HFF-Myc (cell line): ENCODE measurements around the gene STAC2.

Source experiments
- DNase-seq: peaks from one replicate; pipeline ENCODE4 v3.0.0-alpha.2; 2011; ENCODE audit warnings: low read depth; ENCODE audit errors: extremely low read depth
- H3K4me3 ChIP-seq: replicated peaks from 2 replicates; pipeline ENCODE4 v1.5.1; 2011; ENCODE audit warnings: low read depth, mild to moderate bottlenecking, control low read depth, low read length
- TF ChIP-seq, protein P1 (sequence below): IDR thresholded peaks from 2 replicates; pipeline ENCODE4 v1.5.1; 2012; ENCODE audit warnings: mild to moderate bottlenecking, low read depth, low read length, control low read depth; ENCODE audit errors: missing control alignments

Gene STAC2

DNA sequence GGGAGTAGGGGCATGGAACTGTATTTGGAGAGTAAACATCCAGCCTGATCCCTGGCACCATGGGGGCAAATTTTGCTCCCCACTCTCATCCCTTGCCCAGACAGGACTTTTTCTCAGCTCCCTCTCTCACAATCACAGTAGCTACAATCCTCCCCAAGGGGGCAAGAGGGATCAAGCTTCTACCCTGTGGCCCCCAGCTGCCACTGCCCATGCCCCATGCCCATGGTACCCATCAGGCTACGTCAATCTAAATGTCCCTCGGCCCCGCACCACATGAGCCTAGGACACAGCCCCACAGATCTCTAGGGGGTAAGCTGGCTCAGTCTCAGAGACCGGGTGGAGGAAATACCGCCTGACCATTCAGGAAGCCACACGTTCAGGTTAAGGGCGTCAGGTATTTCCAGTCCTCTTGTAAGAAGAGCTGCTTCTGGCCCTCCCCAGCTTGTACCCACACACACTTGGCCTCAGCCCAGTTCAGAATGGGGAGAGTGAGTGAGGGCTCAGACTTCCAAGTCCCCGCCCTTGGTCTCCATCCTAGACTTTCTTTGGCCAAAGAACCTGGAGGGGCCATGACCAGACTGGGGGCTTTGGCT lies 30.1 kb downstream of the STAC2 start:
- peak overlapping the region; percentile 79 for H3K4me3 ChIP-seq
- no peak for DNase-seq

GRCh38 chr17:39194985-39195524 lies 30.7 kb downstream of the STAC2 start:
- peak overlapping the region; percentile 0; the same call in 1 of the 2 replicates for H3K4me3 ChIP-seq

More for the DNA sequence above, 30.1 kb downstream of the STAC2 start:
- TF ChIP-seq, protein P1, sequence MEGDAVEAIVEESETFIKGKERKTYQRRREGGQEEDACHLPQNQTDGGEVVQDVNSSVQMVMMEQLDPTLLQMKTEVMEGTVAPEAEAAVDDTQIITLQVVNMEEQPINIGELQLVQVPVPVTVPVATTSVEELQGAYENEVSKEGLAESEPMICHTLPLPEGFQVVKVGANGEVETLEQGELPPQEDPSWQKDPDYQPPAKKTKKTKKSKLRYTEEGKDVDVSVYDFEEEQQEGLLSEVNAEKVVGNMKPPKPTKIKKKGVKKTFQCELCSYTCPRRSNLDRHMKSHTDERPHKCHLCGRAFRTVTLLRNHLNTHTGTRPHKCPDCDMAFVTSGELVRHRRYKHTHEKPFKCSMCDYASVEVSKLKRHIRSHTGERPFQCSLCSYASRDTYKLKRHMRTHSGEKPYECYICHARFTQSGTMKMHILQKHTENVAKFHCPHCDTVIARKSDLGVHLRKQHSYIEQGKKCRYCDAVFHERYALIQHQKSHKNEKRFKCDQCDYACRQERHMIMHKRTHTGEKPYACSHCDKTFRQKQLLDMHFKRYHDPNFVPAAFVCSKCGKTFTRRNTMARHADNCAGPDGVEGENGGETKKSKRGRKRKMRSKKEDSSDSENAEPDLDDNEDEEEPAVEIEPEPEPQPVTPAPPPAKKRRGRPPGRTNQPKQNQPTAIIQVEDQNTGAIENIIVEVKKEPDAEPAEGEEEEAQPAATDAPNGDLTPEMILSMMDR: no peak

GRCh38 chr17:39194089-39194984 lies 31.4 kb downstream of the STAC2 start:
- DNase-seq: no peak
- H3K4me3 ChIP-seq: peak overlapping the region; percentile 0; the same call in 1 of the 2 replicates

More at GRCh38 chr17:39194985-39195524, 30.7 kb downstream of the STAC2 start:
- no peak for DNase-seq
- TF ChIP-seq, protein P1: no peak

DNA sequence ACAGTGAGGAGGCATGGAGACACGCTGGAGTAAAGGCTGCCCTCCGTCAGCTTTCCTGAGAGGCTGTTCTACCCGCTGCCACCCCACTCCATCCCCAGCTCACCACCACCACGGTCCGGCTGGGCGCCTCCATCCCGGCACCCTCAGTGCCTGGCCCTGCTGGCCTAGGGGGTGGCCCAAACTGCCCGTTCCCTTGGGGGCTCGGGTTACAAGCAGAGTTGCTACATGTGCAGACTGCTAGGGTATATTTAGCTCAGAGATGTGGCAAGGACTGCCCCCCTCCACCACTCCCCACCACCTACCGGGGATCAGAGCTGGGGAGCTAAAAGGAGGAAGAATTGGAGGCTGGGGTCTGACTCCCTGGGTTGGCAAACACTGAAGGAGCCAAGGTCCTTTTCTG lies 32.4 kb downstream of the STAC2 start:
- H3K4me3 ChIP-seq: no peak overlapping the region
- no peak for DNase-seq
- TF ChIP-seq, protein P1: no peak

More at GRCh38 chr17:39194089-39194984, 31.4 kb downstream of the STAC2 start:
- TF ChIP-seq, protein P1: peak; percentile 62

- DNase-seq: no peak
- TF ChIP-seq, protein P1: no peak
- H3K4me3 ChIP-seq: no peak overlapping the region
Observed at GRCh38 chr17:39192901-39193300, 32.8 kb downstream of the STAC2 start.

DNA sequence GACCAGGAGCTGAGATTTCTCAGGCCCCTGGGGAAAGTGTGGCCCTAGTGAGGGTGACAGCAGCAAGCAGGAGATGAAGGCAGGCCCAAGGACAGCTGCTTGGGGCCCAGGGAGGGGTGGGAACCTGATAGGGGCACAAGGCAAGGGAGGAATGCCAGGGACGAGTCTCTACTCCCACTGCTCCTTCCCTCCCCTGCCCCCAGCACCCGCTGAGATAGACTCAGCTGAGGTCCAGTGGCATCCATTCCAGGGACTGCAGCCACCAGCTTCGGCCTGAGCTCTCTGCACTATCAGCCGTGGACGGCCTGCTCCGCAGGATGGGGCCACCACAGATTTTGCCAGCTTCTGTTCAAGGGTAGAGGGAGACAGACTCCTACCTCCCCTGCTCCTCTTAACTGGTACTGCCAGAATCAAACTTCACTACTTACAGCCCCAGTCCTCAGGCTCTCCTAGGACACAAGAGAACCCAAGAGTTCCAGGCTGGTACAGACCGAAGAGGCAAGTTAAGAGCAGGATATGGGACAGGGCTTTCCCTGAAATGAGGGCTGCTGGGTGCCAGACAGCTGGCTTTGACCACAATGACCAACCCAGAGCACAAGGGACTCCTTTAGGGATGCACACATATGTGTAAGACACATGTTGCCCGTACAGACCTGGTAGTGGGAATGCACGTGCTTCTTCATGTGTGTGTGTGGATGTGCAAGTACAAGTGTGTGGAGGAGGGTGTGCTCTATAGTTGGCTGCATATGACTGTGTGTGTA lies 33.8 kb downstream of the STAC2 start:
- H3K4me3 ChIP-seq: no peak overlapping the region
- DNase-seq: no peak
- TF ChIP-seq, protein P1: no peak
